Measurements from ENCODE around the gene INSRR.
A peak's percentile ranks its signal among the peaks of the same experiment; 100 is the strongest.

Gene INSRR

DNA sequence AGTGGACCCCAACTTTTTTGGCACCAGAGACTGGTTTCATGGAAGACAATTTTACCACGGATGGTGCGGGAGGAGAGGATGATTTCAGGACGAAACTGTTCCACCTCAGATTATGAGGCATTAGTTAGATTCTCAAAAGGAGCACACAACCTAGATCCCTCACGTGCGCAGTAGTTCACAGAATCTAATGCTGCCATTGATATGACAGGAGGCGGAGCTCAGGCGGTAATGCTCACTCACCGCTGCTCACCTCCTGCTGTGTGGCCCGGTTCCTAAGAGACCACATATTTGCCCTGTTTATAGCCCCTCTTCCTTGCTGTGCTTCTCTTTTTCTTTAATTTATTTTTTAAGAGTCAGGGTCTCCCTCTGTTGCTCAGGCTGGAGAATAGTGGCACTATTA lies 6.3 kb upstream of the INSRR start:
- no peak overlapping the region for H3K18ac ChIP-seq (ENCODE audit: low read length)
- H2BK12ac ChIP-seq (ENCODE audit: low read length): no peak overlapping the region
- no peaks in the 10 kb centered on the region for H3K79me1 ChIP-seq (ENCODE audit: low read length)
- peaks cover 6 to 13% of the 10 kb centered on the region in 2 experiments for H3K4me1 ChIP-seq (ENCODE audit: control insufficient read depth in 1 of 2, insufficient read depth in 2 of 2, low read length in 2 of 2)
- H4K91ac ChIP-seq (ENCODE audit: low read depth, low read length): no peak overlapping the region
- no peak overlapping the region for H3K27ac ChIP-seq (ENCODE audit: low read depth, low read length)
- no peak overlapping the region for H3K23ac ChIP-seq (ENCODE audit: low read length)
- no peak overlapping the region for H3K9ac ChIP-seq (ENCODE audit: low read length)
- no peak overlapping the region for H4K8ac ChIP-seq (ENCODE audit: low read depth, low read length)
- H3K36me3 ChIP-seq (ENCODE audit: control insufficient read depth in 1 of 2, insufficient read depth in 2 of 2, low read length in 2 of 2): no peaks in the 10 kb centered on the region
- H4K12ac ChIP-seq (ENCODE audit: low read depth, low read length): no peak overlapping the region
- no peak overlapping the region for H3K4me3 ChIP-seq (ENCODE audit: low read depth, low read length)
- no peak overlapping the region for H2BK120ac ChIP-seq (ENCODE audit: insufficient read depth, low read length, poor library complexity)
- H2AFZ ChIP-seq (ENCODE audit: insufficient read depth, low read length, poor library complexity): no peak overlapping the region
- no peak overlapping the region for H3K4ac ChIP-seq (ENCODE audit: low read depth, low read length)
- WGBS (ENCODE audit: extremely low coverage, insufficient coverage, insufficient read length): no CpG with 5 or more reads among the region's 9 CpGs
- H3K4me2 ChIP-seq (ENCODE audit: low read length): no peak overlapping the region
- H2AK5ac ChIP-seq (ENCODE audit: low read length): no peak overlapping the region
- peaks cover 17% of the 10 kb centered on the region for H3K27me3 ChIP-seq (ENCODE audit: insufficient read depth, low read length)
- H3K79me2 ChIP-seq (ENCODE audit: control insufficient read depth, insufficient read depth, low read length, poor library complexity): no peaks in the 10 kb centered on the region
- peaks cover 3% of the 10 kb centered on the region for H3K9me3 ChIP-seq (ENCODE audit: insufficient read depth, low read depth, low read length)
- H3K14ac ChIP-seq (ENCODE audit: low read length): no peak overlapping the region
- no peak overlapping the region for H2BK5ac ChIP-seq (ENCODE audit: low read depth, low read length, poor library complexity)
- no peak for DNase-seq

DNA sequence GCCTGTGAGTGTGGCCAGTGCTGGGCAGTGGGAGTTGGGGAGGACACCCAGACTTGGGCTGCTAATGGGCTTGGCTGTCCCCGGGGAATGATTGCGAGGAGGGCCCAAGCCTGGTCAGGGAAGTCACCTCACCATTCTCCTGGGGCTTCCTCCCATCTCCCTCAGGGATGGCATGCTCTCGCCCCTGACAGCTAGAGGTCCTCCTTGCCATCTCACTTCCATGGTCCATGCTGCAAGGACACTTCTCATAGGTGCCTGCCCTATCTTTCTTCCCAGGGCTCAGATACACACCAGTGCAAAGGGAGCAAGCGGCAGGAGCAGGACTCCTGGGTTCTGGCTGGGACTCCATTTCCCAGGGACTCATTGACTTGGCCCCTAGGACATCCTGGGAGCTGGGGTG lies 5.9 kb upstream of the INSRR start:
- Histone ChIP-seq H3K14ac (ENCODE audit: low read length) (no peak overlapping the region), H2AK5ac (ENCODE audit: low read length) (no peak overlapping the region), H3K23ac (ENCODE audit: low read length) (no peak overlapping the region), H2BK120ac (ENCODE audit: insufficient read depth, low read length, poor library complexity) (no peak overlapping the region), H4K91ac (ENCODE audit: low read depth, low read length) (no peak overlapping the region), H3K79me1 (ENCODE audit: low read length) (no peaks in the 10 kb centered on the region), H3K27me3 (ENCODE audit: insufficient read depth, low read length) (peaks cover 21% of the 10 kb centered on the region), H3K4ac (ENCODE audit: low read depth, low read length) (no peak overlapping the region), H3K9me3 (ENCODE audit: insufficient read depth, low read depth, low read length) (peaks cover 3% of the 10 kb centered on the region), H3K9ac (ENCODE audit: low read length) (no peak overlapping the region), H3K4me1 (ENCODE audit: control insufficient read depth in 1 of 2, insufficient read depth in 2 of 2, low read length in 2 of 2) (peaks cover 8 to 16% of the 10 kb centered on the region in 2 experiments), H2BK5ac (ENCODE audit: low read depth, low read length, poor library complexity) (no peak overlapping the region), H3K4me3 (ENCODE audit: low read depth, low read length) (no peak overlapping the region), H3K79me2 (ENCODE audit: control insufficient read depth, insufficient read depth, low read length, poor library complexity) (no peaks in the 10 kb centered on the region), H3K27ac (ENCODE audit: low read depth, low read length) (no peak overlapping the region), H2BK12ac (ENCODE audit: low read length) (no peak overlapping the region), H4K12ac (ENCODE audit: low read depth, low read length) (no peak overlapping the region), H3K36me3 (ENCODE audit: control insufficient read depth in 1 of 2, insufficient read depth in 2 of 2, low read length in 2 of 2) (no peaks in the 10 kb centered on the region), H3K4me2 (ENCODE audit: low read length) (no peak overlapping the region), H4K8ac (ENCODE audit: low read depth, low read length) (no peak overlapping the region), H3K18ac (ENCODE audit: low read length) (no peak overlapping the region), H2AFZ (ENCODE audit: insufficient read depth, low read length, poor library complexity) (no peak overlapping the region)
- DNase-seq: no peak
- no CpG with 5 or more reads among the region's 4 CpGs for WGBS (ENCODE audit: extremely low coverage, insufficient coverage, insufficient read length)

DNA sequence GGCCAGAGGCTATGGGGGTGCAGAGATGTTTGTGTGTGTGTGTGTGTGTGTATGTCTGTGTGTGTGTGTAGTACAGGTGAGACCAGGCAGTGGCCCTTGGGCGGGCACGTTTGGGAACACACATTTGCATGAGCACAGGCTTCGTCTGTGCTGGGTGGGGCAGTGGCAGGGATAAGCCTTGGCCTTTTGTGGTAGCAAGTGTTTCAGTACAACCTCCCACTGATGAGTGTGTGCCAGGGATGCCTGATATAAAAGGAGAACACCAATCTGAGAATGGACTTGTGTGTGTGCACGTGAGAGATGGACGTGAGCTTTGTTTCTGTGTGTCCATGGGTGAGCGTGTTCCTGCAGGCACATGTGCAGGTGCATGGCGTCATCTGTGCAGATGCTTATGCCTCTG lies 4.7 kb upstream of the INSRR start:
- peaks cover 3% of the 10 kb centered on the region for H3K9me3 ChIP-seq (ENCODE audit: insufficient read depth, low read depth, low read length)
- H2BK120ac ChIP-seq (ENCODE audit: insufficient read depth, low read length, poor library complexity): no peak overlapping the region
- H2BK5ac ChIP-seq (ENCODE audit: low read depth, low read length, poor library complexity): no peak overlapping the region
- no CpG with 5 or more reads among the region's 7 CpGs for WGBS (ENCODE audit: extremely low coverage, insufficient coverage, insufficient read length)
- no peak overlapping the region for H2AK5ac ChIP-seq (ENCODE audit: low read length)
- H2BK12ac ChIP-seq (ENCODE audit: low read length): no peak overlapping the region
- peak overlapping the region; percentile 79 for H3K23ac ChIP-seq (ENCODE audit: low read length)
- no peak overlapping the region for H4K91ac ChIP-seq (ENCODE audit: low read depth, low read length)
- H3K4me1 ChIP-seq (ENCODE audit: control insufficient read depth in 1 of 2, insufficient read depth in 2 of 2, low read length in 2 of 2): peaks cover 8 to 19% of the 10 kb centered on the region in 2 experiments
- no peak overlapping the region for H4K8ac ChIP-seq (ENCODE audit: low read depth, low read length)
- no peaks in the 10 kb centered on the region for H3K79me2 ChIP-seq (ENCODE audit: control insufficient read depth, insufficient read depth, low read length, poor library complexity)
- H3K27ac ChIP-seq (ENCODE audit: low read depth, low read length): no peak overlapping the region
- H3K79me1 ChIP-seq (ENCODE audit: low read length): no peaks in the 10 kb centered on the region
- no peak overlapping the region for H2AFZ ChIP-seq (ENCODE audit: insufficient read depth, low read length, poor library complexity)
- H3K27me3 ChIP-seq (ENCODE audit: insufficient read depth, low read length): peaks cover 32% of the 10 kb centered on the region
- H3K14ac ChIP-seq (ENCODE audit: low read length): no peak overlapping the region
- peak overlapping the region; percentile 2 for H3K4me3 ChIP-seq (ENCODE audit: low read depth, low read length)
- no peak overlapping the region for H3K9ac ChIP-seq (ENCODE audit: low read length)
- no peak overlapping the region for H3K4me2 ChIP-seq (ENCODE audit: low read length)
- no peak overlapping the region for H3K4ac ChIP-seq (ENCODE audit: low read depth, low read length)
- DNase-seq: no peak
- H3K36me3 ChIP-seq (ENCODE audit: control insufficient read depth in 1 of 2, insufficient read depth in 2 of 2, low read length in 2 of 2): no peaks in the 10 kb centered on the region
- no peak overlapping the region for H4K12ac ChIP-seq (ENCODE audit: low read depth, low read length)
- no peak overlapping the region for H3K18ac ChIP-seq (ENCODE audit: low read length)

DNA sequence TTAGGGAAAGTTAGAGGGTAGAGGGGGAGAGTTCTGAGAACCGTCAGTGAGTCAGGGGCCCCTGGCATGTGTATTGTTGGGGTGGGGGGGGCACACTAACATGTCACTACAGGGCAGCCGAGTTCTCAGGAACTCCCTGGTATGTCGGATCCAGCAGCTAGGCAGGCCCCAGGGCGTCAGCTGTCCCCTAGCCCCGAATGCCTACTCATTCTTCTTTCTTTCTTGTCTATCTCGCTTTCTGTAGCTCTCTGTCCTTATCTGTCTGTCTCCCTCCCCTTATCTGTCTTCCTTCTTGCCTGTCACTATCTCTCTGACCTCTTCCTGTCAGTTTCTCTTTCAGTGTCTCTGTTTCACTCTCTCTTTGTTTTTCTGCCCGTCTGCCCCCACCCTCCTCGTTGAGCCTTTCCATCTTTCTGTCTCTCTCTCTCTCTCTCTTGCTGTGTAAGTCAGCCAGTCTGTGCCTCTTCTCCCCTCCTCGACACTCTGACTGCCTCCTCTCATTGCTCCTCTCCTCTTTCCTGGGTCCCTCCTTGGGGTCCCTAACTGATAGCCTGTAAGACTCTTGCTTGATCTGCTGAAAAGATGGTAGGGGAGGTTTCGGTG lies 4.2 kb upstream of the INSRR start:
- DNase-seq: no peak
- no peak overlapping the region for H3K18ac ChIP-seq (ENCODE audit: low read length)
- no peak overlapping the region for H3K23ac ChIP-seq (ENCODE audit: low read length)
- no CpG with 5 or more reads among the region's 10 CpGs for WGBS (ENCODE audit: extremely low coverage, insufficient coverage, insufficient read length)
- no peak overlapping the region for H2BK5ac ChIP-seq (ENCODE audit: low read depth, low read length, poor library complexity)
- peaks cover 3% of the 10 kb centered on the region for H3K9me3 ChIP-seq (ENCODE audit: insufficient read depth, low read depth, low read length)
- no peak overlapping the region for H2AFZ ChIP-seq (ENCODE audit: insufficient read depth, low read length, poor library complexity)
- no peak overlapping the region for H3K4me2 ChIP-seq (ENCODE audit: low read length)
- no peak overlapping the region for H2AK5ac ChIP-seq (ENCODE audit: low read length)
- H3K79me1 ChIP-seq (ENCODE audit: low read length): no peaks in the 10 kb centered on the region
- H4K12ac ChIP-seq (ENCODE audit: low read depth, low read length): no peak overlapping the region
- no peak overlapping the region for H2BK120ac ChIP-seq (ENCODE audit: insufficient read depth, low read length, poor library complexity)
- H3K4ac ChIP-seq (ENCODE audit: low read depth, low read length): no peak overlapping the region
- no peaks in the 10 kb centered on the region for H3K79me2 ChIP-seq (ENCODE audit: control insufficient read depth, insufficient read depth, low read length, poor library complexity)
- H3K9ac ChIP-seq (ENCODE audit: low read length): no peak overlapping the region
- H3K14ac ChIP-seq (ENCODE audit: low read length): no peak overlapping the region
- H3K4me3 ChIP-seq (ENCODE audit: low read depth, low read length): no peak overlapping the region
- H2BK12ac ChIP-seq (ENCODE audit: low read length): no peak overlapping the region
- H3K27ac ChIP-seq (ENCODE audit: low read depth, low read length): no peak overlapping the region
- H4K91ac ChIP-seq (ENCODE audit: low read depth, low read length): no peak overlapping the region
- H4K8ac ChIP-seq (ENCODE audit: low read depth, low read length): no peak overlapping the region
- no peaks in the 10 kb centered on the region for H3K36me3 ChIP-seq (ENCODE audit: control insufficient read depth in 1 of 2, insufficient read depth in 2 of 2, low read length in 2 of 2)
- peaks cover 38% of the 10 kb centered on the region for H3K27me3 ChIP-seq (ENCODE audit: insufficient read depth, low read length)
- H3K4me1 ChIP-seq (ENCODE audit: control insufficient read depth in 1 of 2, insufficient read depth in 2 of 2, low read length in 2 of 2): peaks cover 8 to 19% of the 10 kb centered on the region in 2 experiments

Measured in trophoblast cell (in vitro differentiated cells and primary cell).